RWPE1 (cell line): ENCODE data around the gene POLR2L.

ENCODE experiments used
- CTCF ChIA-PET: fragments of 350-600 bp; sonication (Branson Sonifier 250); formaldehyde crosslinking; extraction: SDS; loops from one replicate; lab custom pipeline; 2021; lab: Yijun Ruan, JAX
- POLR2A ChIA-PET: fragments of 400-600 bp; formaldehyde crosslinking; extraction: SDS; loops from one replicate; lab custom pipeline; 2020; ENCODE audit warnings: antibody characterized with exemption; ENCODE audit not compliant: low non-redundant PET; lab: Yijun Ruan, JAX
- DNase-seq: peaks from one replicate; pipeline ENCODE4 v3.0.0; 2012; ENCODE audit warnings: low spot score
- H3K27ac ChIP-seq: fragments of 450-650 bp; 2 replicates; pipeline ENCODE4 v1.5.1; 2017
- TF ChIP-seq, protein P1 (sequence below): fragments of 450-650 bp; conservative IDR thresholded peaks from 2 replicates; pipeline ENCODE4 v1.5.1; 2017; ENCODE audit warnings: low read depth, mild to moderate bottlenecking

POLR2L gene

GRCh38 chr11:854601-855329 is 12.4 kb upstream of the POLR2L start:
- CTCF ChIA-PET = no interaction called here
- DNase-seq = no peak
- POLR2A ChIA-PET = no interaction called here
- H3K27ac ChIP-seq = peak overlapping the region; percentile 57
- TF ChIP-seq, protein P1, sequence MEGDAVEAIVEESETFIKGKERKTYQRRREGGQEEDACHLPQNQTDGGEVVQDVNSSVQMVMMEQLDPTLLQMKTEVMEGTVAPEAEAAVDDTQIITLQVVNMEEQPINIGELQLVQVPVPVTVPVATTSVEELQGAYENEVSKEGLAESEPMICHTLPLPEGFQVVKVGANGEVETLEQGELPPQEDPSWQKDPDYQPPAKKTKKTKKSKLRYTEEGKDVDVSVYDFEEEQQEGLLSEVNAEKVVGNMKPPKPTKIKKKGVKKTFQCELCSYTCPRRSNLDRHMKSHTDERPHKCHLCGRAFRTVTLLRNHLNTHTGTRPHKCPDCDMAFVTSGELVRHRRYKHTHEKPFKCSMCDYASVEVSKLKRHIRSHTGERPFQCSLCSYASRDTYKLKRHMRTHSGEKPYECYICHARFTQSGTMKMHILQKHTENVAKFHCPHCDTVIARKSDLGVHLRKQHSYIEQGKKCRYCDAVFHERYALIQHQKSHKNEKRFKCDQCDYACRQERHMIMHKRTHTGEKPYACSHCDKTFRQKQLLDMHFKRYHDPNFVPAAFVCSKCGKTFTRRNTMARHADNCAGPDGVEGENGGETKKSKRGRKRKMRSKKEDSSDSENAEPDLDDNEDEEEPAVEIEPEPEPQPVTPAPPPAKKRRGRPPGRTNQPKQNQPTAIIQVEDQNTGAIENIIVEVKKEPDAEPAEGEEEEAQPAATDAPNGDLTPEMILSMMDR = no peak

GRCh38 chr11:853682-854448 is 11.5 kb upstream of the POLR2L start:
- TF ChIP-seq, protein P1 = no peak
- peak overlapping the region; percentile 57 for H3K27ac ChIP-seq
- DNase-seq = no peak
- ChIA-PET POLR2A (no interaction called here), CTCF (no interaction called here)

DNA sequence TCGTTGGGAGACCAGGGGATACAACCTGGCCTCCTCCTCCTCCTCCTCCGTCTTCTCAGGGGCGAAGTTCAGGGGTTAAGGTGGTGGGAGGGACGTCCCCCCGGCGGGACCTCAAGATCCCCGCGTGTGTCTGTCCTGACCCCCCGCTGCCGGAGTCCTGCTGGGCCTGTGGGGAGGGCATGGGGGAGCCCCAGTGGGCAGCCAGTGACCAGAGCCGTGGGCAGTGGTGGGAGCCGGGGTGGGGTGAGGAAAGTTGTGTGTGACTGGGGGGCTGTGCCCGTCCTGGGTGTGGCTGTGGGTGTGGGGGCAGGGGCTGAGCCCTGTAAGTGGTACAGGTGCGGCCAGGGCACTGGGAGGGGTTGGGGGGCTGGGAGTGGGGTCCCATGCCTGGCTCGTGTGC is 10.4 kb upstream of the POLR2L start:
- POLR2A ChIA-PET = no interaction called here
- CTCF ChIA-PET = no interaction called here
- H3K27ac ChIP-seq = peak overlapping the region; percentile 57; the same call in 1 of the 2 replicates
- TF ChIP-seq, protein P1 = no peak
- DNase-seq = no peak

GRCh38 chr11:850775-851763 is 8.7 kb upstream of the POLR2L start:
- POLR2A ChIA-PET = no interaction called here
- no peak for DNase-seq
- CTCF ChIA-PET = no interaction called here
- peak overlapping the region; percentile 57 for H3K27ac ChIP-seq
- TF ChIP-seq, protein P1 = no peak

DNA sequence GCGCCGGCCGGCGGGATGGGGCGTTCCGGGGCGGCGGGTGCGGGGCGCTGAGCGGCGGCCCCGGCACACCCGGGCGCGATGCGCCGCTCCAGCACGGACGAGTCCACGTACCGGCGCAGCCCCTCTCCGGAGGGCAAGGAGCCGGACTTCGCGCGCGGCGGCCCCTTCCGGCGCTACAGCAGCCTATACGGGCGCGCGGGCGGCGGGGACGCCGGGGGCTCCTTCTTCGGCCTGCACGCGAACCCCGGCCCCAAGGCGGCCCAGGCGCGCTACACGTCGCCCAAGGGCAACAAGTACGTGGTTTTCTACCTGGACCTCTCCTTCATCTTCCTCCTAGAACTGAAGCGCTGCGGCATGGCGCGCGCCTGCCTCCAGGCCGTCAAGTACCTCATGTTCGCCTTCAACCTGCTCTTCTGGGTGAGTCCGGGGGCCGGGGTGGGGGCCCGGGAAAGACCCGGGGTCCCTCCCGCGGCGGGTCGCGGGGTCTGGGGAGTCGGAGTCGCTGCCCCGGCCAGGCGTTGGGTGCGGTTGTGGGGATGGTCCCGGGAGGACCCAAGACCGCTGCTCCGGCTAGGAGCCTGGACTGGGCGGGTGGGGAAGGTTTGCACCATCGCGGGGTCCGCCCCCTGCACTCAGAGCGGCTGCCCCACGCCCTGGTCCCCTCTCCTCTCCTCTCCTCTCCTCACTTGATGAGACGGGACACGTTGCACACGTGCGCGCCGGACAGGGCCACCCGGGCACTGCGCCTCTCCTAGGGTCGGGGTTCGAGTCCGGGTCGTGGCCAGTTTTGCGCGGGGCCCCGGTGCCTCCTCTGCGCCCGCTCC is 7.8 kb upstream of the POLR2L start:
- POLR2A ChIA-PET = no interaction called here
- H3K27ac ChIP-seq = no peak overlapping the region
- no peak for DNase-seq
- CTCF ChIA-PET = no interaction called here
- TF ChIP-seq, protein P1 = no peak
